IPS DF 6.9 (cell line): Measurements from ENCODE around the gene GPR18.

Experiments used
- DNase-seq: peaks from one replicate; pipeline ENCODE4 v3.0.0-alpha.2; 2013; ENCODE audit warnings: low read depth, low spot score
- H3K27ac ChIP-seq: one replicate; pipeline ENCODE4 v1.5.1; 2013; ENCODE audit warnings: low read length, control low read depth
- H3K27me3 ChIP-seq: 2 replicates; pipeline ENCODE4 v1.6.1; 2013; ENCODE audit warnings: mild to moderate bottlenecking, low read length; ENCODE audit not compliant: control insufficient read depth, insufficient read depth
- H3K36me3 ChIP-seq: 2 replicates; pipeline ENCODE4 v1.6.1; 2013; ENCODE audit warnings: low read length; ENCODE audit not compliant: control insufficient read depth, insufficient read depth
- H3K4me1 ChIP-seq: 2 replicates; pipeline ENCODE4 v1.6.1; 2013; ENCODE audit warnings: low read length; ENCODE audit not compliant: control insufficient read depth, insufficient read depth
- H3K4me3 ChIP-seq: 2 replicates; pipeline ENCODE4 v1.5.1; 2013; ENCODE audit warnings: mild to moderate bottlenecking, low read length
- H3K9me3 ChIP-seq: 2 replicates; pipeline ENCODE4 v1.6.1; 2013; ENCODE audit warnings: low read length, inconsistent platforms; ENCODE audit not compliant: control insufficient read depth, insufficient read depth
- WGBS: extraction: QIAGEN DNeasy Blood & Tissue Kit; methylation state at CpG from one replicate; pipeline ENCODE4 v1.1.7; 2013; ENCODE audit warnings: mixed read lengths, missing lambda C conversion rate; ENCODE audit not compliant: insufficient read length, insufficient coverage; 5-methylcytosine and 5-hydroxymethylcytosine counted together

The GPR18 gene

GRCh38 chr13:99258210-99258860 is at the start of gene GPR18:
Gene GPR18, minus strand, starts transcription at chr13:99258379. Its CDS starts 2,507 bp downstream, at chr13:99255872.
- H3K4me3 ChIP-seq, result no peak within 1 kb of the TSS
- no CpG with 5 or more reads among the region's 4 CpGs for WGBS
- H3K36me3 ChIP-seq, result peaks cover 2% of the 10 kb centered on the region; the same call in 1 of the 2 replicates
- H3K27me3 ChIP-seq, result no peaks in the 10 kb centered on the region
- no peak for DNase-seq
- H3K4me1 ChIP-seq, result no peaks in the 10 kb centered on the region
- H3K27ac ChIP-seq, result no peak within 1 kb of the TSS
- H3K9me3 ChIP-seq, result no peaks in the 10 kb centered on the region

- Histone ChIP-seq H3K27ac (no peak overlapping the region), H3K4me3 (no peak overlapping the region), H3K36me3 (no peaks in the 10 kb centered on the region), H3K9me3 (no peaks in the 10 kb centered on the region), H3K4me1 (no peaks in the 10 kb centered on the region), H3K27me3 (no peaks in the 10 kb centered on the region)
- no CpG with 5 or more reads among the region's 6 CpGs for WGBS
- no peak for DNase-seq
Measured at GRCh38 chr13:99307648-99308339, 49.6 kb upstream of the GPR18 start.

GRCh38 chr13:99307247-99307646 is 49.1 kb upstream of the GPR18 start, which contains the start of gene GPR183:
Gene GPR183, minus strand, starts transcription at chr13:99307399. Its CDS starts 11,254 bp downstream, at chr13:99296145.
- H3K27me3 ChIP-seq, result no peaks in the 10 kb centered on the region
- H3K27ac ChIP-seq, result no peak within 1 kb of the TSS
- no peaks in the 10 kb centered on the region for H3K4me1 ChIP-seq
- no peaks in the 10 kb centered on the region for H3K9me3 ChIP-seq
- no peak within 1 kb of the TSS for H3K4me3 ChIP-seq
- H3K36me3 ChIP-seq, result no peaks in the 10 kb centered on the region
- DNase-seq, result no peak
- WGBS, result no CpG with 5 or more reads among the region's 4 CpGs

- no peak overlapping the region for H3K4me3 ChIP-seq
- no peaks in the 10 kb centered on the region for H3K36me3 ChIP-seq
- no peaks in the 10 kb centered on the region for H3K9me3 ChIP-seq
- H3K27ac ChIP-seq, result no peak overlapping the region
- no CpG with 5 or more reads among the region's 8 CpGs for WGBS
- H3K4me1 ChIP-seq, result no peaks in the 10 kb centered on the region
- H3K27me3 ChIP-seq, result no peaks in the 10 kb centered on the region
- no peak for DNase-seq
Measured at GRCh38 chr13:99305566-99305965, 47.4 kb upstream of the GPR18 start.

GRCh38 chr13:99305158-99305557 is 47.0 kb upstream of the GPR18 start:
- Histone ChIP-seq H3K27me3 (no peaks in the 10 kb centered on the region), H3K4me3 (no peak overlapping the region), H3K4me1 (no peaks in the 10 kb centered on the region), H3K9me3 (no peaks in the 10 kb centered on the region), H3K36me3 (no peaks in the 10 kb centered on the region), H3K27ac (no peak overlapping the region)
- DNase-seq, result no peak
- WGBS, result no CpG with 5 or more reads among the region's 5 CpGs

GRCh38 chr13:99304541-99304940 is 46.4 kb upstream of the GPR18 start:
- no peaks in the 10 kb centered on the region for H3K27me3 ChIP-seq
- no peak overlapping the region for H3K27ac ChIP-seq
- H3K36me3 ChIP-seq, result no peaks in the 10 kb centered on the region
- WGBS, result no CpG with 5 or more reads among the region's 4 CpGs
- H3K9me3 ChIP-seq, result no peaks in the 10 kb centered on the region
- no peak overlapping the region for H3K4me3 ChIP-seq
- no peak for DNase-seq
- 0 out of 2 replicates have a peak, but pooled peaks cover 2% of the 10 kb centered on the region for H3K4me1 ChIP-seq

GRCh38 chr13:99303863-99304521 is 45.8 kb upstream of the GPR18 start:
- no peak for DNase-seq
- H3K27ac ChIP-seq, result no peak overlapping the region
- H3K36me3 ChIP-seq, result no peaks in the 10 kb centered on the region
- H3K4me1 ChIP-seq, result 0 out of 2 replicates have a peak, but pooled peaks cover 2% of the 10 kb centered on the region
- no peak overlapping the region for H3K4me3 ChIP-seq
- WGBS, result no CpG with 5 or more reads among the region's 14 CpGs
- no peaks in the 10 kb centered on the region for H3K9me3 ChIP-seq
- H3K27me3 ChIP-seq, result no peaks in the 10 kb centered on the region

GRCh38 chr13:99302637-99303505 is 44.7 kb upstream of the GPR18 start:
- WGBS, result no CpG with 5 or more reads among the region's 8 CpGs
- Histone ChIP-seq H3K9me3 (no peaks in the 10 kb centered on the region), H3K4me3 (no peak overlapping the region), H3K27ac (no peak overlapping the region), H3K36me3 (no peaks in the 10 kb centered on the region), H3K4me1 (0 out of 2 replicates have a peak, but pooled peaks cover 2% of the 10 kb centered on the region), H3K27me3 (no peaks in the 10 kb centered on the region)
- DNase-seq, result no peak

GRCh38 chr13:99301913-99302636 is 43.9 kb upstream of the GPR18 start:
- WGBS, result no CpG with 5 or more reads among the region's 1 CpG
- DNase-seq, result no peak
- Histone ChIP-seq H3K36me3 (no peaks in the 10 kb centered on the region), H3K4me1 (0 out of 2 replicates have a peak, but pooled peaks cover 2% of the 10 kb centered on the region), H3K4me3 (no peak overlapping the region), H3K27ac (no peak overlapping the region), H3K9me3 (no peaks in the 10 kb centered on the region), H3K27me3 (no peaks in the 10 kb centered on the region)
